ENCODE results near the gene STX18.

Gene STX18

DNA sequence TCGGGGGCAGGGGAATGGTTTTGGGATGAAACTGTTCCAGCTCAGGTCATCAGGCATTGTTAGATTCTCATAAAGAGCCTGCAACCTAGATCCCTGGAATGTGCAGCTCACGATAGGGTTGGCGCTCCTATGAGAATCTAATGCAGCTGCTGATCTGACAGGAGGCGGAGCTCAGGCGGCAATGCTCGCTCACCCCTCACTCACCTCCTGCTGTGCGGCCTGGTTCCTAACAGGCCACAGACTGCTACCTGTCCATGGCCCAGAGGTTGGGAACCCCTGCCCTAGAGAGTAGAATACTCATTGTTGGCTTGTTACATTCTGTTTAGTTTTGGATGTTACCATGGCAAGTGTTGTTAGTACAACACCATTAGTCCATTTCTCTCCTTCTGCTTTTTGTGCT, 40.8 kb upstream of the STX18 start:
- H3K9me3 ChIP-seq (ENCODE audit: severe bottlenecking), result peaks cover 2% of the 10 kb centered on the region
- no peak for TF ChIP-seq CTCF (IDR thresholded peaks at IDR 0.05; ENCODE audit: low read depth, low read length)
- no peaks in the 10 kb centered on the region for H3K36me3 ChIP-seq
- DNase-seq, result no peak
- H3K4me3 ChIP-seq (ENCODE audit: low read depth, low read length), result no peak overlapping the region
- no peak overlapping the region for H3K27ac ChIP-seq
- H3K27me3 ChIP-seq (ENCODE audit: insufficient read depth, low read depth, severe bottlenecking), result no peaks in the 10 kb centered on the region

DNA sequence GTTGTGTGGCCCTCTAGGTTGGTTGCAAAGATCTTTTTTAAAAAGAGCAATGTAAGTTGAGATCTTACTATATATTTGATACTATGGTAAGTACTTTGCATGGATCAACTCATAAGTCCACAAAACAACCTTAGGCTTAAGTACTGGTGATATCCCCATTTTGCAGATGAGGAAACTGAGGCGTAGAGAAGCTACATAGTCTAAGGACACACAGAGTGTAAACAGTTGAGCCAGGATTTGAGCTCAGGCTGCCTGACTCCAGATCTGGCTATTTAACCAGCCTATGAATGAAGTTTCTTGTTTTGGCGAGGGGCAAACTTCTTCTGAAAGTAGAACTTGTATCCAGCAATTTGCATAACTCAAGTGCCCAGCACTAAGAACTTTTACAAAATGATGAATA, 38.6 kb upstream of the STX18 start:
- Histone ChIP-seq H3K9me3 (ENCODE audit: severe bottlenecking) (no peaks in the 10 kb centered on the region), H3K4me3 (ENCODE audit: low read depth, low read length) (no peak overlapping the region), H3K27ac (no peak overlapping the region), H3K27me3 (ENCODE audit: insufficient read depth, low read depth, severe bottlenecking) (no peaks in the 10 kb centered on the region), H3K36me3 (no peaks in the 10 kb centered on the region)
- TF ChIP-seq CTCF (IDR thresholded peaks at IDR 0.05; ENCODE audit: low read depth, low read length), result no peak
- DNase-seq, result no peak

- Histone ChIP-seq H3K9me3 (ENCODE audit: severe bottlenecking) (no peaks in the 10 kb centered on the region), H3K4me3 (ENCODE audit: low read depth, low read length) (no peak overlapping the region), H3K36me3 (no peaks in the 10 kb centered on the region), H3K27ac (no peak overlapping the region), H3K27me3 (ENCODE audit: insufficient read depth, low read depth, severe bottlenecking) (no peaks in the 10 kb centered on the region)
- DNase-seq, result peak; percentile 47
- no peak for TF ChIP-seq CTCF (IDR thresholded peaks at IDR 0.05; ENCODE audit: low read depth, low read length)
These were observed 37.1 kb upstream of the STX18 start for GRCh38 chr4:4578981-4579380.

- Histone ChIP-seq H3K27ac (no peak overlapping the region), H3K4me3 (ENCODE audit: low read depth, low read length) (no peak overlapping the region)
These were observed 35.6 kb upstream of the STX18 start for GRCh38 chr4:4577359-4577875.

DNA sequence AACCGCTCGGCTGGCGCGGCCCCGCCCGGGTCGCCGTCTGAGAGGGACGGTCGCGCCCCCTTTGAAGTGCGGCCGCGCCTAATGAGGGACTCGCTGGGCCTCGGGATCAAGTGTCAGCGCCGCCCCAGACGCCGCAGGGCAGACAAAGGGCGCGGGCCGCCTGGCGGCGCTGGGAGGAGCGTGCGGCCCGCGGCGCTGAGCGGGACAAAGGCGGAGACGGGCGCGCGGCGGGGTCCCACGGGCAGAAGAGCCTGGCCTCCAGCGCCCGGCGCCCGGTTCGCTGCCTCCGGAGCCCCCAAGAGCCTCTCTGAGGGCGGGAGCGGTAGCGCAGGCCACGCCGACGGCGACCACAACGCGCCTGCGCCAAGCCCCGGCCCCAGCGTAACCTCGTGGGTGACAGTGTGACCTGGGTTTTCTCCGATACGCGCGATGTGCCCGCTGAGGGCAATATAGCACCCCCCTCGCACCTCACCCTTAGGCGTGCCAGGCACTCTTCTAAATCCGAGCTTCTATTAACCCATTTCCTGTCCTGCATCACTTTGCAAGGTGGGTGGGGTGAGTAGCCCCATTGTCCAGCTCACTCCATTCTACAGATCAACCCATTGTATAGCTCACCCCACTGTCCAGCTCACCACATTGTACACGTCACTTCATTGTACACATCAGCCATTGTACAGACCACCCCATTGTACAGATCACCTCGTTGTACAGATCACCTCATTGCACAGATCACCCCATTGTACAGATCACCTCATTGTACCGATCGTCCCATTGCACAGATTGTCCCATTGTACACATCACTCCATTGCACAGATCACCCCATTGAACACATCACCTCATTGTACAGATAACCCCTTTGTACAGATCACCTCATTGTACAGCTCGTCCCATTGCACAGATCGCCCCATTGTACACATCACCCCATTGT, 33.7 kb upstream of the STX18 start:
- H3K4me3 ChIP-seq (ENCODE audit: low read depth, low read length), result peak overlapping the region; percentile 45
- TF ChIP-seq CTCF (IDR thresholded peaks at IDR 0.05; ENCODE audit: low read depth, low read length), result 0 out of 2 replicates have a peak, but pooled peaks have one; percentile 5
- no peaks in the 10 kb centered on the region; the same call in 1 of the 2 replicates for H3K36me3 ChIP-seq
- no peaks in the 10 kb centered on the region for H3K27me3 ChIP-seq (ENCODE audit: insufficient read depth, low read depth, severe bottlenecking)
- H3K27ac ChIP-seq, result peak overlapping the region; percentile 72
- no peaks in the 10 kb centered on the region for H3K9me3 ChIP-seq (ENCODE audit: severe bottlenecking)
- DNase-seq, result peak; percentile 53

More at GRCh38 chr4:4577359-4577875, 35.6 kb upstream of the STX18 start:
- no peak for TF ChIP-seq CTCF (IDR thresholded peaks at IDR 0.05; ENCODE audit: low read depth, low read length)
- Histone ChIP-seq H3K36me3 (no peaks in the 10 kb centered on the region), H3K9me3 (ENCODE audit: severe bottlenecking) (no peaks in the 10 kb centered on the region), H3K27me3 (ENCODE audit: insufficient read depth, low read depth, severe bottlenecking) (no peaks in the 10 kb centered on the region)
- no peak for DNase-seq

Data from WERI-Rb-1 (cell line).